ENCODE measurements around the gene RAB44.

Gene RAB44

DNA sequence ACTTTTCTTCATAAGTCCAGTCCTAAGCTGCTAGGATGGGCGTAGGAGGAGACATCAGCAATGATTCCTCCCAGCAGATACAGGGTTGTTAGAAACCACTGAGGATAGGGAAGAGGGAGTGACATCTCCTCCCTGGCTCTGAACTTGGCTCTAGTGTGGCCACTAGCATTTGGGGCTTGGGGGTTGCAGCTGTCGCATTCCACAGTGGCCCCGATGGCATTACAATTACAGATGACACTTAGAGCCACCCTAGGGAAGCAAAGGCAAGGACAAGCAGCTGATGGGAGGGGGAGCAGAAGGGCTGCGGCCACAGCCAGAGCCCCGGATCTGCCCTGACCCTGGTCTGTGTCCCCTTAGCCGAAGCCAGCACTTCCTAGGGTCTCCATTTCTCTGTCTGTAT, 28.6 kb upstream of the RAB44 start:
- DNase-seq (ENCODE audit: low read depth in 3 of 3), result no peak

DNA sequence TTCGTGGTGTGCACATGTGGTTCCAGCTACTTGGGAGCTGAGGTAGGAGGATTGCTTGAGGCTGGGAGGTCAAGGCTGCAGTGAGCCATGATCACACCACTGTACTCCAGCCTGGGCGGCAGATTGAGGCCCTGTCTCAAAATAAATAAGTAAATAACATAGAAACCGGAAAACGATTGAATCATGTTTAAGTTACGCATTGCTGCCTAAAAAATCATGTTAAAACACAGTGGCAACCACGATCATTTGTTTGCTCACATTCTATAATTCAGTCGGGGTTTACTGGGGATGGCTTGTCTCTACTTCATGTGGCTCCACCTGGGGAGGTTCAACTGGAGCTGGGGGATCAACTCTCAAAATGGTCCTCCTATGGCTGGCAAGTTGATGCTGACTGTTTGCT, 27.4 kb upstream of the RAB44 start:
- no peak for DNase-seq (ENCODE audit: low read depth in 3 of 3)

DNA sequence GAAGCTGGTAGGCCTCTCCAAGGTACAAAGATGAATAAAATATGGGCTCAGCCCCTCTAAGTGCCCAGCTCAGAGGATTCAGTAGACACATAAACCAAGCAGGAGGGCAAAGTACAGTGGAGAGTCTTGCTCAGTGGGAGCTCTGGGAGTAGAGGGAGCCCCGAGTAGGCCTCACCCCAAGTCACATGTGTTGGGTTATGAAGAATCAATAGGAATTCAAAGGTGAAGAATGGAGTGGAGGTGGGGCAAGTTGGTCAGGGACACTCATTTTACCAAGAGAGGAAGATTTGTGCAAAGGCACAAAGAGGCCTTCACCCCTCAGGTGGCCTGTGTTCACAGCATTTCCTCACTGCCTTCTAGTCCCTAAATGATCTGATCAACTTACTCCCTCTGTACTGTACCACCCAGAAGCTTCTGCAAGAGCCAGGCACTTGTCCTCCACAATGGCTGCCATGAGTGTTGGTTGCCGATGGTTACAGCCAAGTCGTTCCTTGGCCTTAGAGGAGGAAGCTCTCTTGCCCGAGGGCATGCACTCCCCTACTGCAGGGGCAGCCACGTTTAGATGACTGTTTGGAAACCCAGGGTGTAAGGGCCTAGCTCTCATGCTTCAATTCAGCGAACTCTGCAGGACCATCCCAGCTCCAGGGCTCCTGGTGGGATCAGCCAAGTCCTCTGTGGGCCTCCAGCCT, 25.8 kb upstream of the RAB44 start:
- DNase-seq (ENCODE audit: low read depth in 3 of 3), result no peak

DNA sequence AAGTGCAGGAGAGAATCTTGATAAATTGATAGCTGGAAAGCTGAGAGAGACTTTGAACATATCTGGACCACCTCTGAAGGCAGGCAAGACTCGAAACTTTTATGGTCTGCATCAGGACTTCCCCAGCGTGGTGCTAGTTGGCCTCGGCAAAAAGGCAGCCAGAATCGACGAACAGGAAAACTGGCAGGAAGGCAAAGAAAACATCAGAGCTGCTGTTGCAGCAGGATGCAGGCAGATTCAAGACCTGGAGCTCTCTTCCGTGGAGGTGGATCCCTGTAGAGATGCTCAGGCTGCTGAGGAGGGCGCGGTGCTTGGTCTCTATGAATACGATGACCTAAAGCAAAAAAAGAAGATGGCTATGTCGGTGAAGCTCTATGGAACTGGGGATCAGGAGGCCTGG, 23.7 kb upstream of the RAB44 start:
- DNase-seq (ENCODE audit: low read depth in 3 of 3), result no peak

DNA sequence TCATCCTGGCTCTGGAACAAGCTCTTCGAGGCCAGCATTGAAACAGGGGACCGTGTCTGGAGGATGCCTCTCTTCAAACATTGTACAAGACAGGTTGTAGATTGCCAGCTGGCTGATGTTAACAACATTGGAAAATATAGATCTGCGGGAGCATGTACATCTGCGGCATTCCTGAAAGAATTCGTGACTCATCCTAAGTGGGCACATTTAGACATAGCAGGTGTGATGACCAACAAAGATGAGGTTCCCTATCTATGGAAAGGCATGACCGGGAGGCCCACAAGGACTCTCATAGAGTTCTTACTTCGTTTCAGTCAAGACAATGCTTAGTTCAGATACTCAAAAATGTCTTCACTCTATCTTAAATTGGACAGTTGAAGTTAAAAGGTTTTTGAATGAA, 22.7 kb upstream of the RAB44 start:
- no peak for DNase-seq (ENCODE audit: low read depth in 3 of 3)

DNA sequence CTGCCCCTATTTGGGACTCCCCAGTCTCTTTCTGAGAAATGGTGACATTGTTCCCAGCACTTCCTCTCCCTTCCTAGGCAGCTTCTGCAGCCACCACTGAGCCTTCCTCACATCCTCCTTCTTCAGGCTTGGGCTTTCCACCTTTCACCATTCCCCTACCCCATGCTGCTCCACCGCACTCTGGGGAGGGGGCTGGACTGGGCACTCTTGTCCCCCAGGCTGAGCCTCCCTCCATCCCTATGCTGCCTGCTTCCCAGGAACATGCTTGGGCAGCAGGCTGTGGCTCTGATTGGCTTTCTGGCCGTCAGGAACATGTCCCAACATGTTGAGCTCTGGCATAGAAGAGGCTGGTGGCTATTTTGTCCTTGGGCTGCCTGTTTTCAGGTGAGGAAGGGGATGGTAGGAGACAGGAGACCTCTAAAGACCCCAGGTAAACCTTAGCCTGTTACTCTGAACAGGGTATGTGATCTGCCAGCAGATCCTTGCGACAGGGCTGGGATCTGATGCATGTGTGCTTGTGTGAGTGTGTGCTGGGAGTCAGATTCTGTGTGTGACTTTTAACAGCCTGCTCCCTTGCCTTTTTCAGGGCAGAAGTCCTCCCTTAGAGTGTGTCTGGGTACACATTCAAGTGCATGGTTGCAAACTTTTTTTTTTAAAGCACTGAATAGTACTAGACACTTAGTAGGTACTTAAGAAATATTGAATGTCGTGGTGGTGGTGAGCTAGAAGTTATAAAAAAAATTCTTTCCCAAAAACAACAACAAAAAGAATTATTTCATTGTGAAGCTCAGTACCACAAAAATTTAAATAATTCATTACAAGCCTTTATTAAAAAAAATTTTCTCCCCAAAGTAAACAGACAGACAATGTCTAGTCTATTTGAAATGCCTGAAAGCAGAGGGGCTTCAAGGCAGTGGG, 21.2 kb upstream of the RAB44 start:
- DNase-seq (ENCODE audit: low read depth in 3 of 3), result no peak

DNA sequence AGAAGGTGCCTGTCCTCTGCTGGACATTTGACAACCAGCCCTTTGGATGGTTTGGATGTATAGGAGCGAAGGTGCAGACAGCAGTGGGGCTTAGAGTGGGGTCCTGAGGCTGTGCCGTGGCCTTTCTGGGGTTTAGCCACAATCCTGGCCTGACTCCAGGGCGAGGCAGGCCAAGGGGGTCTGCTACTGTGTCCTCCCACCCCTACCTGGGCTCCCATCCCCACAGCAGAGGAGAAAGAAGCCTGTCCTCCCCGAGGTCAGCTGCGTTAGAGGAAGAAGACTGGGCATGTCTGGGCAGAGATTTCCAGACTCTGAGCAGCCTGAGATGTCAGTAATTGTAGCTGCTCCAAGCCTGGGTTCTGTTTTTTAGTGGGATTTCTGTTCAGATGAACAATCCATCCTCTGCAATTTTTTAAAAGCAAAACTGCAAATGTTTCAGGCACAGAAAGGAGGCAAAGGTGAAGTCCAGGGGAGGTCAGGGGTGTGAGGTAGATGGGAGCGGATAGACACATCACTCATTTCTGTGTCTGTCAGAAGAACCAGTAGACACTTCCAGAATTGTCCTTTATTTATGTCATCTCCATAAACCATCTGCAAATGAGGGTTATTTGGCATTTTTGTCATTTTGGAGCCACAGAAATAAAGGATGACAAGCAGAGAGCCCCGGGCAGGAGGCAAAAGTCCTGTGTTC, 20.4 kb upstream of the RAB44 start:
- DNase-seq (ENCODE audit: low read depth in 3 of 3), result no peak

DNA sequence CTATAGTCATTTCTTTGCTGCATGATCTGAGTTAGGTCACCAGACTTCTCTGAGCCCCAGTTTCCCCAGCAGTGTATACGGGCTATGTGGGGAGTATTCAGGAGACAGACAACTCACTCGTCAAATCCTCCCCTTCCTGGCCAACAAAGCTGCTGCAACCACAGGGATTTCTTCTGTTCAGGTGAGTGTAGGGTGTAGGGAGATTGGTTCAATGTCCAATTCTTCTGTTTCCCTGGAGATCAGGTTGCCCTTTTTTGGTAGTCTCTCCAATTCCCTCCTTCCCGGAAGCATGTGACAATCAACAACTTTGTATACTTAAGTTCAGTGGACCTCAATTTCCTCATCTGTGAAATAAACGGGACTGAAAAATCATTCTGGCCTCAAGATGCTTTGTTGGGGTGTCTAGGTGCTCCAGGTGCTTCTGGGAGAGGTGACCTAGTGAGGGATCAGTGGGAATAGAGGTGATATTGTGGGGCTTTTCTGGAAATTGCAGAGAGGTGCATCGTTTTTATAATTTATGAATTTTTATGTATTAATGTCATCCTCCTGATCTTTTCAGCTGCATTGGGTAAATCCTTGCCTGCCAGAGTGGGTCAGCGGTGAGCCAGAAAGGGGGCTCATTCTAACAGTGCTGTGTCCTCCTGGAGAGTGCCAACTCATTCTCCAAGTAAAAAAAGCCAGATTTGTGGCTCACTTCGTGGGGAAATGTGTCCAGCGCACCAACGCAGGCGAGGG, 19.7 kb upstream of the RAB44 start:
- DNase-seq (ENCODE audit: low read depth in 3 of 3), result no peak

DNA sequence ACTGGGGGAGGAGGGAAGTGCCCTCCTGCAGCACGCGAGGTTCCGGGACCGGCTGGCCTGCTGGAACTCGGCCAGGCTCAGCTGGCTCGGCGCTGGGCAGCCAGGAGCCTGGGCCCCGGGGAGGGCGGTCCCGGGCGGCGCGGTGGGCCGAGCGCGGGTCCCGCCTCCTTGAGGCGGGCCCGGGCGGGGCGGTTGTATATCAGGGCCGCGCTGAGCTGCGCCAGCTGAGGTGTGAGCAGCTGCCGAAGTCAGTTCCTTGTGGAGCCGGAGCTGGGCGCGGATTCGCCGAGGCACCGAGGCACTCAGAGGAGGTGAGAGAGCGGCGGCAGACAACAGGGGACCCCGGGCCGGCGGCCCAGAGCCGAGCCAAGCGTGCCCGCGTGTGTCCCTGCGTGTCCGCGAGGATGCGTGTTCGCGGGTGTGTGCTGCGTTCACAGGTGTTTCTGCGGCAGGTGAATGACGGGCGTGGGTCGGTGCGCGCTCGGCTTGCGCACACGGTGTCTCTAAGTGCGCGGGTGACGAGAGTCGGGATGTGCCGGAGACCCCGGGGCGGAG, 19.1 kb upstream of the RAB44 start, which contains the start of gene CDKN1A:
TSS of gene CDKN1A (plus strand) at position 227 of the 555 bp plus-strand sequence. CDS start 5,388 bp downstream, outside the sequence.
- DNase-seq (ENCODE audit: low read depth in 3 of 3), result peak; percentile 50 to 55 (median 54)

DNA sequence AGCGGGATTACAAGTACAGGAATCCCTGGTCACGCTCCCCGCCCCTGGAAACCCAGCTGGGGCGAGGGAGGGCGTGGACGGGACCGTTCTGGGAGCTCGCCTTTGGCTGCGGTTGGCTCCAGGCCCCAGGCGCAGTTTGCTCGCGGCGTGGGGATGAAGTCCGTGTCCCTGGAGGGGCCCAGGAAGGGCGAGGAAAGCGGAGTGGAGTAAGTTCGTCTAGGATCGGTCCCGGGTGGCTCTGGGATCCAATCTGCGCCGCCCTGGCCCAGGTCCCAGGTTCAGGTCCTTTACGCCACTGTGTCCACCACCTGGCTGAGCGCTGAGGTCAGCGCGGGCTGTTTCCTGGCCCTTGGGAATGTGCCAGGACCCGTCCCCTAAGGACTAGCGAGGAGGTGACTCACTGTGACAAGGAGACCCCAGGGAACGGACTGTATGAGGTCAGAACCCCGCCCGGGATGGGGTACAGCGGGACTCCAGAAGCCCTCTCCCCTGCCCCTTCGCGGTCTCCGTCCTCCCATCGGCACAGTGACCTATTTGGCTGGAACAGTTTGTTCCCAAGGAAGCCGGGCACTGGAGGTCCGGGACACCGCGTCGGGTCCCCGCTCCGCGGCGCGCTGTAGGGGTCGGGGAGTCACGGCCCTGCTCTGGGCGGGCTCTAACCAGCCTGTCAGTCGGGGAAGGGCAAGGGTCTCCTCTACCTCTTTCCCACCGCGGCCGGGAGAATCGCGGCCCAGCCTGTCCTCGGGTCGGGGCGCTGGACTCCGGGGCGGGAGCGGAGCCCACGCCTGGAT, 18.4 kb upstream of the RAB44 start:
- DNase-seq (ENCODE audit: low read depth in 3 of 3), result peak in 1 of 3 experiments; percentile 18

DNA sequence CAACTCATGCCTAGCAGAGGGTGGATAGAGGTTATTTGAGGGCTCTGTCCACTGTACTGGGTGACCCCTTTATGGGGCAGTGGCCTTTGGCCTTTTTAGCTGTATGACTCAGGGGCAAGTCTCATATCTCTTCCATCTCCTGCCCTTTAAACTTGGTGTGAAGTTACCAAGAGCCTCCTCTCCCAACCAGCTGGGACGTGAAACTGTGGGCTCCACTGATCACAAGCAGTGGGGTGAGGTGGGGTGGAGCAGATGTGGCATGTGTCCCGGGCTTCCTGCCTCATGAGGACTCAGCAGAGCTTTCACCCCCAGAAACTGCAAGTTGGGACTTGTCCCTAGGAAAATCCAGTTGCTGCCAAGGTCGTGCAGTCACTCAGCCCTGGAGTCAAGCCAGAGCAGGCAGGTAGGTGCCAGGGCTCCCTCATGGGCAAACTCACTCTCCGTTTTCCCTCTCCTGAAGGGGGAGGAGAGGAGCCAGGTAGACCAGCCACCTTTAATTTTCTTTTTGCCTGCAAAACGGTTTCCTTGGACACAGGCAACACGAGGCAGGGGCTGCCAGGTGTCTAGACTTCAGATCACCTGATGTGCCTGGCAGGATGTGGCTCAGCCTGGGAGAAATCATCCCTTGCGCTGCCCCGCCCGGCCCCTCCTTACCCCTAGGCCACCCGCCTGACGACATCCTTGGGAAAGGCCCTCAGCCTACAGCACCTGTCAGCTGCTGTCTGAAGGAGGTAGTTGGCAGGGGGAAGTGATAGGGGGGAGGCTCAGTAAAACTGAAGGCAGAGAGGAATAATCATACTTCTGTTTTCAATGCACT, 15.1 kb upstream of the RAB44 start:
- DNase-seq (ENCODE audit: low read depth in 3 of 3), result peak; percentile 25 to 52 (median 33)

DNA sequence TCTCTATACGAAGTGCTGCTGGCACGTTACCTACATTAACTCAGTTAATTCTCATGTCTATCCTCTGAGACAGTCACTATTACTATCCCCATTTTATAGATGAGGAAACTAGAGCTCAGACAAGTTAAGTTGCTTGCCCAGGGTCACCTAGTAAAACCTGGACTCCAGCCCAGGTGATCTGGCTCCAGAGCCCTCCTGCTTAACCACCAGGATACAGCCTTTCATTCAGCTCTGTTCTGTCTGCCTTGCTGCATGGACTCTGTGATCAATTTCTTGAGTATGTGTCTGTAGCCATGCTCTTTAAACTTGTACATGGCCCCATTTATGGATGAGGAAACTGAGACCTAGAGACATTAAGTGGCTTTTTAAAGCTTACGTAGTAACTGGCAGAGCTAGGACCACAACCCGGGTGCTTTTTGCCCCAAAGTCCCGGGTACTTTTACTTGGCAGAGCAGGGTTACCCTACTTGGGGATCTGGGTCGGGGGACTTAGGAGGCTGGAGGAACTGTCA, 14.4 kb upstream of the RAB44 start:
- DNase-seq (ENCODE audit: low read depth in 3 of 3), result no peak

DNA sequence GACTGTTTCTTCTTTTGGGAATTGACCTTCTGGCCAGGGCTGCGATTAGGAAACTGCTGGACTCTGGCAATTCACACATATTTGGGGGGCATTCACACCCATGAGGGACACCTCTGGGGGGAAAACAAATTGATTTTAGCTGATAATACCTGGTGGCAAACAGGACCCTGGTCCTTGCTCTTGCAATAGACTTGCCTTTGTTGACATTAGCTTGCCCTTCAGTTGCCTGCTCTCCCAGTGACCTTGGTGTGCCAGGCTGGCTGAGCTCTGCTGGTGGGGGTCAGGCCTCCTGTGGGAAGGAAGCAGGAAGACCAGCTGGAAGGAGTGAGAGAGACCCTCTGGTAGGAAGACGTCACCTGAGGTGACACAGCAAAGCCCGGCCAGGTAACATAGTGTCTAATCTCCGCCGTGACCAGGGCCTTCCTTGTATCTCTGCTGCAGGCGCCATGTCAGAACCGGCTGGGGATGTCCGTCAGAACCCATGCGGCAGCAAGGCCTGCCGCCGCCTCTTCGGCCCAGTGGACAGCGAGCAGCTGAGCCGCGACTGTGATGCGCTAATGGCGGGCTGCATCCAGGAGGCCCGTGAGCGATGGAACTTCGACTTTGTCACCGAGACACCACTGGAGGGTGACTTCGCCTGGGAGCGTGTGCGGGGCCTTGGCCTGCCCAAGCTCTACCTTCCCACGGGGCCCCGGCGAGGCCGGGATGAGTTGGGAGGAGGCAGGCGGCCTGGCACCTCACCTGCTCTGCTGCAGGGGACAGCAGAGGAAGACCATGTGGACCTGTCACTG, 13.8 kb upstream of the RAB44 start:
- DNase-seq (ENCODE audit: low read depth in 3 of 3), result no peak

DNA sequence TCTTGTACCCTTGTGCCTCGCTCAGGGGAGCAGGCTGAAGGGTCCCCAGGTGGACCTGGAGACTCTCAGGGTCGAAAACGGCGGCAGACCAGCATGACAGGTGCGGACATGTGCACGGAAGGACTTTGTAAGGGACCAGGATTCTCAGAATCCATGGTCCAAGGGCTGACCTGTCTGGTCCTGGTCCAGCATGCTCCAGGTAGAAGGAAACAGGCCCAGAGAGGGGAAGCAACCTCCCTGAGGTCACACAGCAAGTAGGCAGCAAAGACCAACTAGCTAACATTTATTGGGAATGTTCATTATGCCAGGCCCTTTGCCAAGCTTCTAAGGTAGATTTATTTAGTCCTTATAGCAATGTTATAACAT, 13.2 kb upstream of the RAB44 start:
- DNase-seq (ENCODE audit: low read depth in 3 of 3), result no peak

DNA sequence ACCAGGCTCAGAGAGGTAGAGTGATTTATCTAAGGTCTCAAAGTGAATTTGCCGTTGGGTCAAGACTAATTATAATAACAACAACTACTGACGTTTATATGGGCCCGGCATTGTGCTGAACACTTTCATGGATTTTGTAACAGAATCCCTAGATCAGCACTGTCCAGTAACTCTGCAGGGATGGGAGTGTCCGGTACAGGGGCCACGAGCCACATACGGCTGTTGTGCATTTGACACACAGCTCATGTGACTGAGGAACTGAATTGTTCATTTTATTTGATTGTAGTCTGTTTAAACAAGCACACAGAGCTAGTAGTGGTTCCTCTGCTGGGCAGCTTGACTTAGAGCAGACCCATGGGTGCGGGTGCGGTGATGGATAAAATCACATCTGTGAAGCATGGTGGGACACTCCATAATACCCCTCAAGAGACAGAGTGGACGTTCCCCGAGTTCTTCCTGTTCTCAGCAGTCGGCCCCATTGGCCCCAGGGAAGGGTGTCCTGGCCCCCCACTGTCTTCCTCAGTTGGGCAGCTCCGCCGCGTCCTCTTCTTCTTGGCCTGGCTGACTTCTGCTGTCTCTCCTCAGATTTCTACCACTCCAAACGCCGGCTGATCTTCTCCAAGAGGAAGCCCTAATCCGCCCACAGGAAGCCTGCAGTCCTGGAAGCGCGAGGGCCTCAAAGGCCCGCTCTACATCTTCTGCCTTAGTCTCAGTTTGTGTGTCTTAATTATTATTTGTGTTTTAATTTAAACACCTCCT, 12.3 kb upstream of the RAB44 start:
- DNase-seq (ENCODE audit: low read depth in 3 of 3), result no peak

DNA sequence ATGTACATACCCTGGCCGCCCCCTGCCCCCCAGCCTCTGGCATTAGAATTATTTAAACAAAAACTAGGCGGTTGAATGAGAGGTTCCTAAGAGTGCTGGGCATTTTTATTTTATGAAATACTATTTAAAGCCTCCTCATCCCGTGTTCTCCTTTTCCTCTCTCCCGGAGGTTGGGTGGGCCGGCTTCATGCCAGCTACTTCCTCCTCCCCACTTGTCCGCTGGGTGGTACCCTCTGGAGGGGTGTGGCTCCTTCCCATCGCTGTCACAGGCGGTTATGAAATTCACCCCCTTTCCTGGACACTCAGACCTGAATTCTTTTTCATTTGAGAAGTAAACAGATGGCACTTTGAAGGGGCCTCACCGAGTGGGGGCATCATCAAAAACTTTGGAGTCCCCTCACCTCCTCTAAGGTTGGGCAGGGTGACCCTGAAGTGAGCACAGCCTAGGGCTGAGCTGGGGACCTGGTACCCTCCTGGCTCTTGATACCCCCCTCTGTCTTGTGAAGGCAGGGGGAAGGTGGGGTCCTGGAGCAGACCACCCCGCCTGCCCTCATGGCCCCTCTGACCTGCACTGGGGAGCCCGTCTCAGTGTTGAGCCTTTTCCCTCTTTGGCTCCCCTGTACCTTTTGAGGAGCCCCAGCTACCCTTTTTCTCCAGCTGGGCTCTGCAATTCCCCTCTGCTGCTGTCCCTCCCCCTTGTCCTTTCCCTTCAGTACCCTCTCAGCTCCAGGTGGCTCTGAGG, 11.5 kb upstream of the RAB44 start:
- no peak for DNase-seq (ENCODE audit: low read depth in 3 of 3)

Data from stimulated activated CD4-positive, alpha-beta T cell treated with anti-CD3 and anti-CD28 coated beads, TNF-alpha, amount 100 ng/mL, for 4 hours (primary cell).